Testis (tissue), 3 donors: ENCODE data around the gene EPN1. TPM values are rescaled to one million over a fixed set of nuclear protein-coding genes. Genes with fewer than 3 reads are reported as not detected.
A peak's percentile ranks its signal among the peaks of the same experiment; 100 is the strongest.

Experiments
- DNase-seq: peaks from one replicate; pipeline ENCODE4 v3.0.0-alpha.2; 2019
- H3K27ac ChIP-seq, 2 donors: fragments of 200-600 bp; sonication (generic); one replicate each; pipeline ENCODE4 v1.5.1; 2019
- H3K27me3 ChIP-seq: fragments of 200-600 bp; sonication (generic); one replicate; pipeline ENCODE4 v1.5.1; 2019
- H3K36me3 ChIP-seq: fragments of 200-600 bp; sonication (generic); one replicate; pipeline ENCODE4 v1.5.1; 2017; ENCODE audit warnings: low read depth; ENCODE audit errors: missing control alignments
- H3K4me1 ChIP-seq: fragments of 200-600 bp; sonication (generic); one replicate; pipeline ENCODE4 v1.5.1; 2019
- H3K4me3 ChIP-seq, 2 donors: fragments of 200-600 bp; sonication (generic); one replicate each; pipeline ENCODE4 v1.5.1; 2017 to 2019
- H3K9me3 ChIP-seq: fragments of 200-600 bp; sonication (generic); one replicate; pipeline ENCODE4 v1.5.1; 2017
- CTCF ChIP-seq, 3 experiments: fragments of 450-650 bp in 2 of 3; fragments of 200-600 bp in 1 of 3; sonication (generic) in 1 of 3; IDR thresholded peaks; one replicate each; pipeline ENCODE4 v1.5.1; 2016 to 2019; ENCODE audit warnings: antibody characterized with exemption in 3 of 3, mild to moderate bottlenecking in 2 of 3, moderate library complexity in 1 of 3
- POLR2A ChIP-seq: fragments of 450-650 bp; IDR thresholded peaks from one replicate; pipeline ENCODE4 v1.6.1; 2017; ENCODE audit warnings: antibody characterized with exemption, mild to moderate bottlenecking, moderate library complexity
- WGBS, 2 donors: methylation state at CpG; one replicate each; pipeline ENCODE4 v1.1.5; 2018; 5-methylcytosine and 5-hydroxymethylcytosine counted together
- intact Hi-C: fragments of 100-400 bp; cut with DNase I; formaldehyde crosslinking; loops from one replicate; pipeline ENCODE4 v1.15.1; 2023; ENCODE audit warnings: low total_unique reads
- polyA plus RNA-seq: library from polyadenylated mRNA; stranded (reverse); fragments of 350-450 nt; fragmentation: Illumina TruSeq; extraction: RNeasy Lipid Tissue Mini Kit (QIAGEN cat#74804); gene quantifications from one replicate; pipeline ENCODE4 v1.2.3, GENCODE V29; 2014; ENCODE audit warnings: low read depth, low replicate concordance; ENCODE audit not compliant: insufficient read depth
- total RNA-seq, 2 donors: library from RNA; depleted of rRNA; stranded (reverse); fragments of >200 nt; gene quantifications; one replicate each; pipeline ENCODE4 v1.2.3, GENCODE V29; 2016

The EPN1 gene
- total and polyA plus RNA-seq, 3 donors from 2014 or later: 134 to 303 (median 176) TPM

GRCh38 chr19:55669418-55670279 is 5.4 kb upstream of the EPN1 start:
- H3K27ac ChIP-seq: no peak overlapping the region
- intact Hi-C loops: no loop called here
- H3K4me1 ChIP-seq: peaks cover 34% of the 10 kb centered on the region
- WGBS, 2 donors: 84 to 85% methylated on average over 21 to 43 of the region's 43 CpGs
- no peaks in the 10 kb centered on the region for H3K9me3 ChIP-seq
- H3K27me3 ChIP-seq: no peaks in the 10 kb centered on the region
- H3K36me3 ChIP-seq: no peaks in the 10 kb centered on the region
- TF ChIP-seq CTCF (IDR thresholded peaks at IDR 0.05): no peak
- H3K4me3 ChIP-seq: no peak overlapping the region
- no peak for DNase-seq

GRCh38 chr19:55670280-55671053 is 4.6 kb upstream of the EPN1 start:
- H3K4me1 ChIP-seq: peaks cover 34% of the 10 kb centered on the region
- no peaks in the 10 kb centered on the region for H3K27me3 ChIP-seq
- no peak for DNase-seq
- intact Hi-C loops: no loop called here
- no peaks in the 10 kb centered on the region for H3K36me3 ChIP-seq
- WGBS, 2 donors: 65 to 76% methylated on average over 23 of the region's 23 CpGs
- no peaks in the 10 kb centered on the region for H3K9me3 ChIP-seq
- H3K4me3 ChIP-seq: no peak overlapping the region
- no peak overlapping the region for H3K27ac ChIP-seq
- TF ChIP-seq POLR2A: no peak
- no peak for TF ChIP-seq CTCF (IDR thresholded peaks at IDR 0.05)

- H3K27me3 ChIP-seq: no peaks in the 10 kb centered on the region
- no peaks in the 10 kb centered on the region for H3K36me3 ChIP-seq
- H3K27ac ChIP-seq: no peak overlapping the region
- no peak overlapping the region for H3K4me3 ChIP-seq
- WGBS, 2 donors: 65 to 71% methylated on average over 2 of the region's 2 CpGs
- no peak for DNase-seq
- no peak for TF ChIP-seq CTCF (IDR thresholded peaks at IDR 0.05)
- no peak for TF ChIP-seq POLR2A
- H3K9me3 ChIP-seq: no peaks in the 10 kb centered on the region
- peaks cover 37% of the 10 kb centered on the region for H3K4me1 ChIP-seq
- intact Hi-C loops: no loop called here
Measured at GRCh38 chr19:55671054-55671378, 4.0 kb upstream of the EPN1 start.

GRCh38 chr19:55672418-55672817 is 2.6 kb upstream of the EPN1 start:
- H3K36me3 ChIP-seq: no peaks in the 10 kb centered on the region
- no peak for DNase-seq
- no peaks in the 10 kb centered on the region for H3K9me3 ChIP-seq
- peak overlapping the region in 1 of 2 donors; percentile 30 for H3K27ac ChIP-seq
- H3K4me3 ChIP-seq: no peak overlapping the region
- TF ChIP-seq POLR2A: no peak
- no peak for TF ChIP-seq CTCF (IDR thresholded peaks at IDR 0.05)
- no peaks in the 10 kb centered on the region for H3K27me3 ChIP-seq
- peaks cover 47% of the 10 kb centered on the region for H3K4me1 ChIP-seq
- intact Hi-C loops: no loop called here
- 56 to 75% methylated on average over 5 of the region's 5 CpGs for WGBS, 2 donors
